HK-2 (cell line): ENCODE results near the gene AGPAT3.

Experiments used
- DNase-seq: peaks from one replicate; pipeline ENCODE4 v3.0.0-alpha.2; 2018; ENCODE audit not compliant: unreplicated experiment

Gene AGPAT3

DNA sequence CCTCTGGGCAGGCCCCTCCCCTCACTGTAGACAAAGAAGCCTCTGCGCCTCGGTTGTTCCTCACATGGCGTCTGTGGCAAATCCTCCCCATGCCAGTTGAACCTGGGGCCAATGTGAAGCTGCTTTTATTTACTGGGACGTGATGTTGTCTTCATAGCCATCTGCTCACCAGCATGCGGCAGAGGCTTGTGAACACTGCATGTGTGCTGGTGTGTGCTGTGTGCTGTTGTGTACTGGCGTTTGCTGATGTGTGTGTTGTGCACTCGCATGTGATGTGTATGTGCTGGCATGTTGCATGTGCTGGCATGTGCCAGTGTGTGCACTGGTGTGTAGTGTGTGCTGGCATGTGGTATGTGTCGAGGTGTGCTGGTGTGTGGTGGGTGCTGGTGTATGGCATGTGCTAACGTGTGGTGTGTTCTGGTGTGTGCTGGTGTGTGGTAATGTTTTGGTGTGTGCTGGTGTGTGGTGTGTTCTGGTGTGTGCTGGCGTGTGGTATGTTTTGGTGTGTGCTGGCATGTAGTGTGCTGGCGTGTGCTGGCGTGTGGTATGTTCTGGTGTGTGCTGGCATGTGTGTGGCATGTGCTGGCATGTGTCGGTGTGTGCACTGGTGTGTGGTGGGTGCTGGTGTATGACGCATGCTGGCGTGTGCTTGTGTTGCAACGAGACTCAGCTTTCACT is 109.9 kb downstream of the AGPAT3 start:
- DNase-seq: no peak

DNA sequence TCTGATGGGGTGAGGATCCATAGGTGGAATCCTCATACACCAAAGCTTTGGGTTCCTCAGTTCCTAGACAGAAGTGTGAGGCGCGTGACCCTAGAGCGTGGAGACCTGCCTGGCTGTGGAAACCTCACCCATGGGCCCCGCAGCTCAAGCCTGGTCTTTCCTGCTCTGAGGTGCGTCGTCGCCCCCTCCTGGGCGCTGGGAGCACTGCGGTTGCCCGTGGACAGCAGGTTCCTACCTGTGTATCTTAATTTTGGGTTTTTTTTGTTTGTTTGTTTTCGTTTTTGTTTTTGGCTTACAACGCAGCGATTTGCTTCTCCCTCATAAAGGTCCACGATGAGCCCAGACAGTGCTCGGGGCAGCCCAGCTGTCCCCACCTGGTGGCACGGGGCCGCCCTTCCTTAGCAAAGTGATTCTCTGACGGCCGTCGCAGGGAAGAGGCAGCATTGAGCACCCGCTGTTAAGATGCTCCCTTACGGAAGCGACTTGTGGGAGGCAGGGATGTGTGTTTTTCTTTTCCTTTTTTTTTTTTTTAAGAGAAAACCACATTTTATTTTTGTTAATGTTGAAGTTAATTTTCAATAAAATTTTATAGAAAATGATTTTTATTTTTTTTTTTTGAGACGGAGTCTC is 110.6 kb downstream of the AGPAT3 start:
- peak; percentile 64 for DNase-seq

DNA sequence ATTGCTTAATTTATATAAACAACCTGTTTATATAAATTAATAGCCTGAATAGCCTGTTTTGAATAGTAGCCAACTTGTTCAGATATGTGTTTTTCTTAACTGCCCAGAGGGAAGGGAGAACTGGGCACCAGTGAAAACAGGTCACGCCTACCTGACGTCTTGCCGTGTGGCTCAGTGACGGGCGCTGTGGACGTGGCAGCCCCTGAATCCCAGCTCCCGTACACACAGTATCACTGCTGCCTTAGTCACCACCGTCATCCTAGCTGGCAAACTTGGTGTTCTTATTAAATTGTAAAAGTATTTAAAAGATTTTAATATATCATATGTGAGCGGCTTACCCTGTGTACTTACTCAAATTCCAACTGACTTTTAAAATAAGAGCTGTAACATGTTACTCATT is 111.6 kb downstream of the AGPAT3 start:
- DNase-seq: no peak

DNA sequence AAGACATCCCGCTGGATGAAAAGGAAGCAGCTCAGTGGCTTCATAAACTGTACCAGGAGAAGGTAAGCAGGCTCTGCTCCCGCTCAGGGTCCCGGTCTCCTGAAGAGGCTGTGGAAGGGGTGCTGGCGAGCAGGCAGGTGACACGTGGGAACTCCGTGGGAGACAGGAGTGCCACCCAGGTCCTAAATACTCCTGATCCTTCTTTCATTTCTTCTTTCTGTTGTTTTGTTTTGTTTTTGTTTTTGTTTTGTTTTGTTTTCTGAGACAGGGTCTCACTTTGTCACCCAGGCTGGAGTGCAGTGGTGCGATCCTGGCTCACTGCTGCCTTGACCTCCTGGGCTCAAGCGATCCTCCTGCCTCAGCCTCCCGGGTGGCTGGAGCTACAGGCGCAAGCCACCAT is 113.0 kb downstream of the AGPAT3 start:
- DNase-seq: no peak

DNA sequence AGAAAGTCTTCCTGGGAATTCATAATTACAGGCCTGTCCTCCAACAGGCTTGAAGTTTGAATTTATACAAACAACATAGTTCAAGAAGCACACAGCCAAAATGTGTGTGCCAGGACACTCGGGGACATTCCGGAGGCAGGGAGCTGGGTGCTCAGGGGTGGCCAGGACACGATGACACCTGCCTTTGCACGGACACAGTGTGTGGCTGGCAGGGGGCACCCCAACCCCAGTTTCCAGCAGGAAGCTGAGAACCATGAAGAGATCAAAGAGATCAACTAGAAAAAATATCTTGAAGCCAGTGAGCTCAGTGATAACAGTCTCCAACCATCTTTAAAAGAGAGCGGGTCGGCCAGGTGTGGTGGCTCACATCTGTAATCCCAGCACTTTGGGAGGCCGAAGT is 114.6 kb downstream of the AGPAT3 start:
- no peak for DNase-seq

DNA sequence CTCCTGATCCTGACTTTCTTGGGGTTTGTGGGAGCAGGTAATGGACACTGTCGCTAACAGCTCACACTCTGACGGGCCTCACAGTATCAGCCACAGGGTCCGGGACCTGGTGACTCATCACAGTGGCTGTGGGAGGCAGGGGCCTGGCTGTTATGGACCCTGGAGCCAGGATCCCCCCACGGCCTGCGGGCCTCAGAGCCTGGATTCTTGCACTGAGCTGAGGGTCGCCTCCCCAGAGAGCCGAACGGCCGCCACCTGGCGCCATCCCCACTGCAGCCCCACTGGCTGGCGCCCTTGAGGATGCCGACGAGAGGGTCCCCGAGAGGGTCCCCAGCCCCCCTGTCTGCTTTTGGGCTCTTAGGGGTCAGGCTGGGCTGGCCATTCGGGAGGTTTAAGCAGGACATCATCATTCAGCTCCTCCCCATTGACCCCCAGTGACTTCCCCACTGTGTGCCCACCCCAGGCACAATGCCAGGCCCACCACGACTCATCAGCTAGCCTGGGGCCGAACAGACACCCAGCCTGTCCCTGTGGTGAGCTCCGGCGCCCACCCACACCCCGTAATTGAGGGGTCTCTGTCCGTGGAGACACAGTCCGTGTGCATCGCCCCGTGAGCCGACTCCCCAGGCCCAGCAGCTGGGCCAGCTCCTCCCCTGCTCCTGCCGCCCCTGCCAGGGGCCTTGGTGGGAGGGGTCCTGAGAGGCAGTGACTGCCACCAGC is 116.3 kb downstream of the AGPAT3 start:
- no peak for DNase-seq

DNA sequence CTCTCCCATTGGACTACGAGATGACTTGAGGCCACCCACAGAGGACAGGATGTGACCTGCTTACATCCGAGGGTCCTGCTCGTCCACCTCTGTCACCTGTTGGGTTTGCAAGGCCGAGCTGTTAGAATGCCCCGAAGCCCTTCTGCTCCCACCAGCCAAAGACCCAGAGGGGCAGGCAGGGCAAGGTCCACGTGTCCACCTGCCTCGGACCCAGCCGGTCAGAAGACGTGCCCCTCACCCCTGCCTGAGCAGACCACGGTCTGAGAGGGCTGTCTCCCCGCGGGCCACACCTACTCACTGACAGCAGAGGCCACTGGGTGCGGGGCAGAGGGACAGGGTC is 116.8 kb downstream of the AGPAT3 start:
- no peak for DNase-seq

DNA sequence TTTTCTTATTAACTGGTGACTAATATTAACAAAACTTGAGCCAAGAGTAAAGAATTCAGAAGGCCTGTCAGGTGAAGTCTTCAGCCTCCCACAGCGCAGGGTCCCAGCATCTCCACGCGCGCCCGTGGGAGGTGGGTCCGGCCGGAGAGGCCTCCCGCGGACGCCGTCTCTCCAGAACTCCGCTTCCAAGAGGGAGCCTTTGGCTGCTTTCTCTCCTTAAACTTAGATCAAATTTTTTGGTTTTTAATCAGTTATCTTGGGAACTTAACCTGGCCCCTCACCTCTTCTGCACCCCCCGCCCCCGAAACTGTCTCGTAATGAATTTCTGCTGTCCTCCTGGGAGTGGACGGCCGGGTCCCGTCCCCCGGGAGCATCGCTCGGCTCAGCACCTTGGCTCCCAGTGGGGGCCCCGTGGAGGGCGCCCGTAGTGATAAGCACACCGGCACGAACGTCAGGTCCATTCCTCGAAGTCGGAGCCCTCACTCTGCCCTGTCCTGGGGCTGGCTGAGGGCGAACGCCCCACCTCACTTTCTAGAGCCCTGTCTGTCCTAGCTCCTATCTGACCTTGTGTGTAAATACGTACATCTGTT is 117.6 kb downstream of the AGPAT3 start:
- DNase-seq: no peak

DNA sequence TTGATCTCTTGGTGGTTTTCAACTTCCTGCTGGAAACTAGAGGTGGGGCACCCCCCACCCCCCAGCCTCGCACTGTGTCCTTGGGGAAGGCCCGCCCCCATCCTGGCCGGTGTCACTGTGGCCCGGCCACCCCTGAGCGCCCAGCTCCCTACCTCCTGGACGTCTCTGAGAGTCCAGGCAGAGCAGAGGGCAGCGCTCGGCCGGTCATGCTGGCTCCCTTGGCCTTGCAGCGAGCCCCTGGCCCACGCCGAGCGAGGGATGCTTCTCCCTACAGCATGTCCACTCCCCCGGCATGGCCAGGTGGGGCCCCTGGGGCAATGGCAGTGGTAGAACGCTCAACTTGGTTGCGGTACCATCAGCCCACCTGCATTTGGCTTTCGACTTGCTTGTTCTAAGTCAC is 118.4 kb downstream of the AGPAT3 start:
- no peak for DNase-seq

DNA sequence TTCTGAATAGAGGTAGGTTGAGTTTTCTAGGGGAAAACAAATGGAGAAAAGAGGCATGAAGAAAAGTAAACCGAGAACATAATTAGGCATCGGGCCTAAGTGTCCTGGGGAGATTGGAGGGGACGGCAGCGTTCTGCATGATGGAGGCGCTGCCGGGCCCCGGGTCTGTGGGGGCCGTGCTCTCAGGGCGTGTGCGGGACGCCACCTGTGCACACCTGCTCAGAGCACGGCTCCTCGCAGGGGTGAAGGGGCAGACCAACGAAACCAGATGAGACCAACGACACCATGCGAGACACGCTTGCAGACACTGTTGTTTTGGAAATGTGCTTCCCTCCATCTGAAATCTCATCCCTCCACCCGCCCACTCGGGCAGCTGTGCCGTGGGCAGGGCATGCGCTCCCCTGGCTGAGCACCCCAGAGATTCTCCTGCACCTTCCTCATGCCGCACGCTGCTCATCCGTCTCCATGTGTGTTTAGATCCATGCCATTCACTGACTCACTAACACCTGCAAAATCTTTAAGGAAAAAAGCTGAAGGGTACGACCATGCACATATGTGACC is 118.9 kb downstream of the AGPAT3 start:
- no peak for DNase-seq

DNA sequence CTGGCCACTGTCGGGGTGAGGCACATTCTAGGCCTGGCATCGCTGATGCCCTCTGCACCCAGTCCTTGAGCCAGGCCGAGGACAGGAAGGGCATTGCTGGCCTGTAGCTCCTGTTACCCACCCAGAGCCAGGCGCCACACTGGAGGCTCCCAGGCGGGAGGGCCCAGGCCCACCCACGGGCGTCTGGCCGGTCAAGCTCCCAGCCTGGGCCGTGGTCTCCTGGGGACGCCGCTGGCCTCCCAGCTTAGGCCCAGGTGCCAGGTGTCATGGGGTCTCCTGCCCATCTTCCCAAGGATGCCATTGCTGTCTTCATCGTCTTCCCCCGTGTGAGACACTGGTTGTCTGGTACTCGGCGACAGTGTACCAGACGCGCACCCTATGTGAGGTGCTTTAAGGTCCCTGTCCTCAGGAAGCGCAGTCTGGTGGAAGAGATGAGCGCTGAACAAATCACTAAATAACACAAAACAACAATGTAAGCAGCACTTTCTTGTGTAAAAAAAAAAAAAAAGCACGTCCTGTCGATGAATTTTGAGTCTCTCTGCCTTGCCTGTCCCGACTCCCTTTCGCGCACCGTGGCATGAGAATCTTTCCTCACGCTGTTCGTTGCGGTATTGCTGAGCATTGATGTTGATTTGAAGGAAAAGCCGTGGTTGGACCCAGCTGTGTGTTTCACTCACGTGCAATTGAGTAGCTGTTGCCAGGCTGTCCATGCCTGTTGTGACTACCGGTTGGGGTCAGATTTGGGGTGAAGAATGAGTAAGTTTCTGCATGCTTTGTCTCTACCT is 120.1 kb downstream of the AGPAT3 start:
- no peak for DNase-seq

DNA sequence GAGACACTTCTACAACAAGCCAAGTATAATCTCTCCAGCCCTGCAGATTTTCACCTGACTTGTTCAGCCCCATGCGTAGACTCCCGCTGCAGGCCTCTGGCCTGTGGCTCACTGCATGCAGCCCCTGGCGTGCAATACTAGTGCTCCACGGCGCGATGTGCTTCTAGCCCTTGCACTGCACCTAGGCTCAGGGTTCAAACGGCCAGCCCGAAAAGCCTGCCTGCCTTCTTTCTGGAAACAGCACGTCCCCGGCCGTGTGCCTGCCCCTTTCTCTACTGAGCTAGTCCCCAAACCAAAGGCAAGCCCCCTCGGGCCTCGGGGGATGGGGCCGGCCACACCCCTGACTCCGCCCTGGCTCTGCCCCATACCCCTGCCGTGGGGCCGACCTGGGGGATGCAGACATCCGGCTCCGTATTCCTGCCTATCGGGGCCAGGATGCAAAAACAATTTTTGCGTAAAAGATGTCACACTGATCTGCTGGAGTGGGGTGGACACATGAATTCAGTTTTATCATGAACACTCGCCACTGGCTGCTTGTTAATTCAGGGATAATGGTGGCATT is 120.7 kb downstream of the AGPAT3 start:
- DNase-seq: no peak

DNA sequence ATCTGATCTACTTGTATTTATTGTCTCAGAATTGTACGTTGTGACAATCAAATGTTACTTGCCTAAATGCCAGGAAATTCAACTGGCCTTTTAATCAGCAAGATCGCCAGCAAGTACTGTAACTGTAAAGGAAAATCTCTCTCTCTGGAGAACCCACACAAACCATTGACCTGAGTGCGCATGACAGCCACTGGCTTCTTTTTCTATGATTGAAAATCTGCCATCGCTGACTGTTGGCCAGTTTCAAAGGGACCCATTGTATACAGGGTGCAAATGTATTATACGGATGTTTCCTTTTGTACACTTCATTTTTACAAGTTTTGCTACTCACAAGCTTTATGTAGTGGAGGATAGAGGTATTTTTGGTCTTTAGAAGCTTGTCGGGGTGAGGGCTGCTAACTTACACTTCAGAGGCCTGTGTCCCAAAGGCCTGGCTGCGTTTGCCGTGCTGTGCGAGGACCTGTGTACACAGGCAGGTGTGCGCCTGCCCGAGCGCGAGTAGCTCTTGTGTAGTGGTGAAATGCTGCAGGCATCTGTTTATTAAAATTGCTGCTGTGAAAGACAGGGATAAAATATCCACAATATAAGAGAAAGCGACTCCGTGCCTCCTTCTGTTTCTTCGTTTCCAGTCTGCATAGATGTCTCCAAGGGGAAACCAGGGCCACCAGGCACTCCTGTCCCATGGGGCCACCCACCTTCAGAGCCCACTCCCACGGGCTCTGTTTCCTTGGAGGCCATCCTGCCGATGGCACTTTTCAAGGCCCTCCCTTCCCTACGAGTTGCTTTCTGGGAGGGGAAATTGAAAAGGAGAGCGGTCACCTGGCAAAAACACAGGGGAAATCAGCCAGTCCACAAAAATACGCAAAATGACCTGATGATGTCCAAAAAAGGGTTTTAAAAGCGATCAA is 121.8 kb downstream of the AGPAT3 start:
- no peak for DNase-seq

DNA sequence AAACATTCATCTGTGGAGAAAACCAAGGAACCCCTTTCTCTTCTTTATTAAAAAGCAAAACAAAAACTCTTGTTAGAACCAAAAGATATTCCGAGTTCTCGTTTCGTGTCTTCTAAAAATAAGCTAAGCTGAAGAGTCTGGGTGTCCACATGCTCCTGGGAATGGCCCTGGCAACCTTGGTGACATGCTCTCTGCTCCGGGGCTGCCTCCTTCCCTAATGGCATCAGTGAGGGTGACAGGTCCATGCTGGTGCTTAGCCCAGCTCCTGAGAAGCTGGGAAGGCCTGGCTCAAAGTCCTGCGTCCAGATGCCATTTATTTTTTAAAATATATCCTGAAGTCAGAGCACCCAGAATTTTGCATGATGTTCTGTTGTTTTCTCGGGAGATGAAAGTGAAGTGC is 122.5 kb downstream of the AGPAT3 start:
- DNase-seq: no peak

DNA sequence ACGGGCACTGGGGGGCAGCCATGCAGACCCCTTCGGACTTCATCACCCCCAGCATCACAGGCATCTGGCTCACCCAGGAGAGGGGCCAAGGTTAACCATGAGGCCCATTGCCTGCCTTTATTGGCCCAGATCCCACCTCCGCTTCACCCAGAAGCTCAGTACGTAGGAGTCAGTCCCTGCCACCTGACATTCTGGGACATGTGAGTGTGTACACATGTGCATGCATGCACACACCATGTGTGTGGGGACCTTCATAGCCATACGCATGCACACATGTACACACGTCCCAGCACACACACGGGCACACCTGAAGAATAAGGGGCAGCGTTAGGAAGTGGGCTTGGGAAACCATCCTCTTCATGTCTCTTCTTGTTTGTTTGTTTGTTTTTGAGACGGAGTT is 123.0 kb downstream of the AGPAT3 start:
- DNase-seq: no peak

DNA sequence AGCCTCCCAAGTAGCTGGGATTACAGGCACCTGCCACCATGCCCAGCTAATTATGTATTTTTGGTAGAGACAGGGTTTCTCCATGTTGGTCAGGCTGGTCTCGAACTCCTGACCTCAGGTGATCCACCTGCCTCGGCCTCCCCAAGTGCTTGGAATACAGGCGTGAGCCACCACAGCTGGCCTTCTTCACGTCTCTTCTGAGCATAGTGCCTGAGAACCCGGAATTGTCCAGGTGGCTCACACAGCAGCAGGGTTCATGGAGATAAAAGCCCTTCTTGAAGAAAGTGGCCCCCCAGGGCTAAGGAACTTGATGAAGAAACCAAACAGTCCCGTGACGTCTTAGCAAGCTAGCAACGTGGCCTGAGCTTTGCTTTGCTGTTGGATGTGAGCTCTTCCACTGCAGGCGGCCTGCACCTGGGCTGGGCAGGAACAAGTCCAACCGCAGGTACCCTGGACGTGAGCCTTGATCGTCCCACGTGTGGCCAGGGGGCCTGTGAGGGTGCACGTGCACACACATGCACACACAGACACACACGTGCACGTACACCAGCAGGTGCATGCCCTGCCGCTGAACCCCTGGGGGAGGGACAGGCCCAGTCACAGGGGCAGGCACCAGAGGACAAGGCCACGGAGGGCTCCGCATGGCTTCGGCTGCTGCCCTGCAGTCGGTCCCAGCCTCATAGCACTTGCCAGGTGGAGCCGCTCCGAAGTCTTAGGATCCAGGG is 123.6 kb downstream of the AGPAT3 start:
- DNase-seq: no peak

DNA sequence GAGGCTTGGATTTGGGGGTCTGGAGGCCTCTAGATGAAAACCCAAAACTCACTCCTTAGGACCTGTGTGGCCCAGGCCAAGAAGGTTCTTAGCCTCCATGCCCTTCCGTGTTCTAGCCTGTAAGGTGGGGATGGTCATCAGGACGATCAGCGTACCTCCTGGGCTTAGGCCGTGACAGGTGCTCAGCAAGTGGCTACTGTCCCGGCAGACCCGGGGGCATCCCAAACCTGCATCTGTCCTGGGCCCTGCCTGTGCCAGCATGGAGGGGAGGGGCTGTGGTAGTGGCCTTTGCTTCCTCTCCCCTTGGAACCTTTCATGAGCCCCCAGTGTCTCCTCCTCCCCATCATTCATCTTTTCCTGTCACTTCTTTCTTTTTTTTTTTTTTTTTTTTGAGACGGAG is 124.4 kb downstream of the AGPAT3 start:
- no peak for DNase-seq

DNA sequence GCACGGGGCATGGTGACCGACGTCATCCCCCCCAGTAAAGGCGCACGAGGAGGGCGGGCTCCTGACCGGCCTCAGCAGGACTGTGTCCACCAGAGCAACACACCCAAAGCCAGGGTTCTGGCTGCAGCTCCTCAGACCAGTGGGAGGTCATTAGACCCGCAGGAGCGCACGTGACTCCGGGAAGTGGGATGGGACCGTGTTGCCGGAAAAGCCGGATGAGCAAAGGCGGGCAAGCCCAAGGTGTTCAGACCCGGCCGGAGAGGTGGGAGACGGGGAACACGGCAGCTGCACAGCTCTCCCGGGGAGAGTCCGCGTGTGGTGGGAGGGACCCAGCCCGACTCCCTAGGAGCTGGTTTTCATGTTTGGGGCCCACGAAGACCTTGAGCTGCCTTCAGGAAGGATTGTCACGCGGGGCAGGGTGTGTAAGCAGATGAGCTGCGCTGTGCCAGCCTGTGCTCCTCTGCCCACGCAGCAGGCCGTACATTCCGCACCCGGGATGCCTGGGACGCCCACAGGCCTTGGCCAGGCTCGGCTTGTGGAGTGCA is 126.5 kb downstream of the AGPAT3 start:
- DNase-seq: no peak

DNA sequence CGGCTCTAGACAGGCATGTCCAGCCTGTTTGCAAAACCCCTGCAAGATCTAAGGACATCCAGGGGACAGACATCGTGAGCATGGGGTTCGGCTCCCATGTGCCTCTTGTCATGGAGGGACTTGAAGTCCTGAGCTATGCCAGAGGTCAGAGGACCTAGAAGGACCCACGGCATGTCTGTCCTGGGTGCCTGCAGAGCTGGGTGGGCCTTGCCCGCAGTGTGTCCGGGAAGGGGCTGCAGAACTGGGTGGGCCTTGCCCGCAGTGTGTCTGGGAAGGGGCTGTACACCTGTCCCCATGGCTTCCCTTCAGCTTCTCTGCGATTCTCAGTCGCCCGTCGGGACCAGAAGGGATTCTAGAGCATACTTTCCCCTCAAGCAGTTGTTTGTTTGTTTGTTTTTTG is 127.1 kb downstream of the AGPAT3 start:
- no peak for DNase-seq
